Mucosa of descending colon (tissue), 3 donors: ENCODE measurements around the gene NFASC. TPM values are rescaled to one million over a fixed set of nuclear protein-coding genes. Genes with fewer than 3 reads are reported as not detected.

Experiments used
- ATAC-seq: fragments of 200-7000 bp; cut with Tn5 transposase; one replicate; pipeline ENCODE4 v1.9.1; 2020; ENCODE audit warnings: mild to moderate bottlenecking, moderate library complexity
- DNase-seq, 3 donors: peaks; one replicate each; pipeline ENCODE4 v3.0.0-alpha.2; 2020
- H3K36me3 ChIP-seq: fragments of 200-600 bp; one replicate; pipeline ENCODE4 v1.8.0; 2021; ENCODE audit warnings: low read depth, mild to moderate bottlenecking
- H3K4me1 ChIP-seq: fragments of 200-600 bp; one replicate; pipeline ENCODE4 v1.8.0; 2021; ENCODE audit warnings: low read depth, mild to moderate bottlenecking
- H3K4me3 ChIP-seq: fragments of 200-600 bp; one replicate; pipeline ENCODE4 v1.8.0; 2021; ENCODE audit warnings: mild to moderate bottlenecking
- H3K9me3 ChIP-seq: fragments of 200-600 bp; one replicate; pipeline ENCODE4 v1.8.0; 2021; ENCODE audit warnings: mild to moderate bottlenecking
- intact Hi-C, 2 donors: fragments of 100-400 bp; cut with DNase I in 1 of 2; cut with micrococcal nuclease in 1 of 2; formaldehyde crosslinking; loops; one replicate each; pipeline versions ENCODE4 v1.11.0 to v1.11.1; 2022; cut with DNase I, micrococcal nuclease
- total RNA-seq, 3 donors: library from RNA; stranded (reverse); fragmentation: NEBNext Ultra II Directional in 2 of 3; extraction: Animal tissue kit (Norgen Biotek cat#: 25700) in 2 of 3; gene quantifications; one replicate each; pipeline versions ENCODE4 v1.2.1 to v1.2.4, GENCODE V29; 2021 to 2023
- TF ChIP-seq, protein P1 (sequence below): fragments of 200-600 bp; IDR thresholded peaks from one replicate; pipeline ENCODE4 v1.8.0; 2022; ENCODE audit warnings: antibody characterized with exemption, mild to moderate bottlenecking
- donor health status: DM: no; HTN: no; CAD: no; lungs with moderate emphysema.
- donor health status: DM: no; HTN: no; CAD: no.
- donor health status: DM: no; HTN: yes; CAD: no.

NFASC gene
- total RNA-seq, 3 donors from 2014 or later = 12.3 to 27.6 (median 22.7) TPM

DNA sequence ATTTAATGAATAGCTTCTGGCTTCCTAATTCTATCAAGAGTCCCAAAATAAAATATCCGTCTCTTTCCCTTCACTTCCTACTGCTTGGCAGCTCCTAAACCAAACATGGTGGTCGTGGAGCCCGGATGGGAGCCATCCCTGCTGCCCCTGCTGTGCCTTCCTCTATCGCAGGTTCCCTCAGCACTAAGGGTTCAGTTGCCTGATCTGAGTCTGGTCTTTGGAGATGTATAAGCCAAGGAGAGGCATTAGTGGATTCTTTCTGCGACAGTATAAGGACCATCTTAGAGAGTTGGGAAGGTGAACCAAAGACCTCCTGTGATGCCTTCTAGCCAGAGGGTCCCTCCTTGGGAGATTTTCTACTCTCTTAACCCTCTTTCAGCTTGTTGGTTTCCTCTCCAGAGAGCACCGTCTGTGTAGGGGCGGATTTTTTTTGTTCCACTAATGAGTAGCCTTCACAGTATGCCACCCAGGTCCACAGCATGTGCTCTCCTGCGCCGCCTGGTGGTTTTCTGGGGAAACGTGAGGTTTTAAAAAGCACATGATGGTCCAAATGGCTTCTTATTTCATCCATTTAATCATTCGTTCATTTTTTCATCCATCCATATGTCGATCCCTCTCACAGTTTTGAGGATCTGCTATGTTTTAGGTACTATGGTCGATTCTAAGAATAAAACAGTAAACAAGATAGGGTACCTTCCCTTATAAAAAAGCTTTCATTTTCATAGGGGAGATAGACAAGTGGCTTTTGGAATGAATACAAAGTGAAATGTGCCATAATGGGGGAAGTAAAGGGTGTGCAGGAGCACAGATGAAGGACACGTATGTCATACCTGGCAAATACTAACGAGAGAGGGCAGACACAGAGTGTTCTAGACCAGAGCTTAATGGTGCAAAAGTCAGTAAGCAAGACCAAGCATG is 71.0 kb downstream of the NFASC start:
- Histone ChIP-seq H3K9me3 (no peaks in the 10 kb centered on the region), H3K4me3 (no peak overlapping the region), H3K4me1 (no peaks in the 10 kb centered on the region), H3K36me3 (no peaks in the 10 kb centered on the region)
- DNase-seq (peak in 2 of 3 donors; percentile 75 to 80), ATAC-seq (peak; percentile 80)
- intact Hi-C loops = loop anchor here (1.0 to 5.0 kb wide), 2 partner anchors 129 to 133 kb away; no protein-coding TSS in a partner anchor
- TF ChIP-seq, protein P1, sequence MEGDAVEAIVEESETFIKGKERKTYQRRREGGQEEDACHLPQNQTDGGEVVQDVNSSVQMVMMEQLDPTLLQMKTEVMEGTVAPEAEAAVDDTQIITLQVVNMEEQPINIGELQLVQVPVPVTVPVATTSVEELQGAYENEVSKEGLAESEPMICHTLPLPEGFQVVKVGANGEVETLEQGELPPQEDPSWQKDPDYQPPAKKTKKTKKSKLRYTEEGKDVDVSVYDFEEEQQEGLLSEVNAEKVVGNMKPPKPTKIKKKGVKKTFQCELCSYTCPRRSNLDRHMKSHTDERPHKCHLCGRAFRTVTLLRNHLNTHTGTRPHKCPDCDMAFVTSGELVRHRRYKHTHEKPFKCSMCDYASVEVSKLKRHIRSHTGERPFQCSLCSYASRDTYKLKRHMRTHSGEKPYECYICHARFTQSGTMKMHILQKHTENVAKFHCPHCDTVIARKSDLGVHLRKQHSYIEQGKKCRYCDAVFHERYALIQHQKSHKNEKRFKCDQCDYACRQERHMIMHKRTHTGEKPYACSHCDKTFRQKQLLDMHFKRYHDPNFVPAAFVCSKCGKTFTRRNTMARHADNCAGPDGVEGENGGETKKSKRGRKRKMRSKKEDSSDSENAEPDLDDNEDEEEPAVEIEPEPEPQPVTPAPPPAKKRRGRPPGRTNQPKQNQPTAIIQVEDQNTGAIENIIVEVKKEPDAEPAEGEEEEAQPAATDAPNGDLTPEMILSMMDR = peak; percentile 74

DNA sequence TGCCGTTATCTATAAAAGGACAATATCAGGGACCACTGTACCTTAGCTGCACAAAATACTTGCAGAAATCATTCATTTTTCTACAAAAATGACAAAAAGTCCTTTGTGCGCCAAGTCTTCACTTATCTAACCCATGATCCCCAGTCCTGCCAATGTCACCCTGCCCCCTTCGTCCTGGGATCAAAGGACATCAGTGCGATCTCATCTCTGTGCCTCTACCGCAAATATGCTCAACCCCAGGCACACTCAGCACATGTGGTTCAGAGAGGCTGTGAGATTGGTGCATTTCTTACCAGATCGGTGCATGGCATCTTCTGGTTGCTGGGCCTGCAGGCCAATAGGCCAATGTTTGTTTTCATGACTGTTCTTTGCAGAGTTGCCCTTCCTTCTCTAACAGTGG is 72.8 kb downstream of the NFASC start:
- intact Hi-C loops = loop anchor here in 1 of 2 donors (5.0 kb wide), 1 partner anchor 131 kb away; no protein-coding TSS in a partner anchor
- ATAC-seq (no peak), DNase-seq (no peak)
- Histone ChIP-seq H3K36me3 (no peaks in the 10 kb centered on the region), H3K4me1 (no peaks in the 10 kb centered on the region), H3K9me3 (no peaks in the 10 kb centered on the region), H3K4me3 (no peak overlapping the region)
- TF ChIP-seq, protein P1 = no peak

DNA sequence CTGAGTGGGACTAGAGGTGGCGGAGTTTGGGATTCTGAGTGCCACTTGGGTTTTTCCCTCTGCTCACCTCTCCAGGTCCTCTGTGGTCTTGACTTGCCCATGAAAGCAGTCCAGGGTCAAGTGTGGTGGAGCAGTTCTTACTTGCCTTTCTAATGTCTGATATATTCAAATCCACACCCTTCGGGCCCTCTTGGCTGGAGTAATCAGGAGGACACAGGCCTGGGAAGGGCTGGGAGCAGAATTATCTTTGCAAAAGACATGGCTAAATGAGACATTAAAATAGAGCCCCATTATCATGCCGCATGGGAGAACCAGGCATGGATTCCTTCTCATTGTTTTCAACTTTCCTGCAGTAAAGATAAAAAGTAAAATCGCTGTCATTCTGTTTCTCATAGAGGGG is 74.0 kb downstream of the NFASC start:
- DNase-seq (no peak), ATAC-seq (no peak)
- intact Hi-C loops = loop anchor here in 1 of 2 donors (5.0 kb wide), 1 partner anchor 132 kb away; no protein-coding TSS in a partner anchor
- TF ChIP-seq, protein P1 = no peak
- Histone ChIP-seq H3K4me3 (no peak overlapping the region), H3K9me3 (no peaks in the 10 kb centered on the region), H3K4me1 (no peaks in the 10 kb centered on the region), H3K36me3 (no peaks in the 10 kb centered on the region)

DNA sequence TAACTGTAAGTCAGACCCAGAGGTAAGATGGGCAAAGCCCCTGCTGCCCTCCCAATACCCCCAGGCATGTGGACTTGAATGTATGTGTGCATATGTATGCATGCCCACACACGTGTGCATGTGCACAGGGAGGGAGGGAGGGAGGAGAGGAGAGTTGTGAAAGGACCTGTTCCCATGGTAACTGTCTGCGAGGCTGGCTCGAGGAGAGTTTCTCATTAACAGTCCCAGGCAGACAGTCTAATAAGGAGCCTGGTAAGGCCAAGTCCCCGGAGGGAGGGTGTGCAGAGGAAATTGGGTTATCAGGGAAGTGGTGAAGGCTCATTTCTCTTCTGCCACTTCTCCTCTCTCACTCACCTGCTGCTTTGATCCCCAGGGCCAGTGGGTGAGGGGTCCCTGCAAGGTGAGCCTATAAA is 74.9 kb downstream of the NFASC start:
- H3K9me3 ChIP-seq = no peaks in the 10 kb centered on the region
- no peak for ATAC-seq
- no peak overlapping the region for H3K4me3 ChIP-seq
- no peaks in the 10 kb centered on the region for H3K4me1 ChIP-seq
- intact Hi-C loops = no loop called here
- no peaks in the 10 kb centered on the region for H3K36me3 ChIP-seq
- no peak for DNase-seq
- TF ChIP-seq, protein P1 = no peak

DNA sequence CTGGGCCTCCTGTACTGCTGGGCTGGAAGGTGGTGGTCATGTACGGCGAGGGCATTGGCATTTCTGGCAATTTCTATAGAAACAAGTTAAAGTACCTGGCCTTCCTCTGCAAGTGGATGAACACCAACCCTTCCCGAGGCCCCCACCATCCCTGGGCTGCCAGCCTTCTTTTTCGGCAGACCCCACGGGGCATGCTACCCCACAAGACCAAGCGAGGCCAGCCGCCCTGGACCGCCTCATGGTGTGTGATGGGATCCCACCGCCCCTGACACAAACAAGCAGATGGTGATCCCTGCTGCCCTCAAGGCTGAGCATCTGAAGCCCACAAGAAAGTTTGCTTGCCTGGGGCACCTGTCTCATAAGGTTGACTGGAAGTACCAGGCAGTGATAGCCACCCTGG is 76.0 kb downstream of the NFASC start:
- intact Hi-C loops = no loop called here
- TF ChIP-seq, protein P1 = no peak
- no peak for ATAC-seq

More for the DNA sequence above, 76.0 kb downstream of the NFASC start:
- no peak overlapping the region for H3K4me3 ChIP-seq
- H3K4me1 ChIP-seq = no peaks in the 10 kb centered on the region
- no peaks in the 10 kb centered on the region for H3K9me3 ChIP-seq
- DNase-seq = no peak
- no peaks in the 10 kb centered on the region for H3K36me3 ChIP-seq
